Measurements from ENCODE around the gene TNFAIP6. TPM values are rescaled to one million over a fixed set of nuclear protein-coding genes. Genes with fewer than 3 reads are reported as not detected.

TNFAIP6 gene
- total RNA-seq, 1 donor from 2014 or later, result not detected

DNA sequence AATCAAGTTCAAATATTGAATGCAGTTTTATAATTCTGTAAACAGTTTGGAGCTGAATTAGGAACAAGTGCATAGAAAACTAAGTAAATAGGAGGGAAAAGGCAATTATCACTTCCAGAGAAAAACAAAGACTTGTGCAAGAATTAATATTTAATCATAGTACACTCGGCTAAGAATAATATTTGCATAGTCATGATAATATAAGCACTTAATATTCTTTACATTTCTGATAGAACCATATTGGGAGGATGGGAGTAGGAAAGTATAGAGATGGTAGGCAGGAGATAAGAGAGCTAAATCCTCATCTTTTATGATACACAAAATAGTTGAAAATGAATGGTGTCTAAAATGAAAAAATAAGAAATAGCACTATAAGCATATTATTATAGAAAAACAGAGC, 27.4 kb upstream of the TNFAIP6 start:
- Mint-ChIP-seq H3K4me3 (ENCODE audit: unreplicated experiment) (no peak overlapping the region), H3K27ac (ENCODE audit: unreplicated experiment) (no peak overlapping the region), H3K36me3 (ENCODE audit: low read depth, unreplicated experiment) (no peaks in the 10 kb centered on the region), H3K9me3 (ENCODE audit: unreplicated experiment) (no peaks in the 10 kb centered on the region), H3K27me3 (ENCODE audit: unreplicated experiment) (no peaks in the 10 kb centered on the region), H3K4me1 (ENCODE audit: unreplicated experiment) (peaks cover 10% of the 10 kb centered on the region)
- DNase-seq (ENCODE audit: low spot score), result no peak
- TF ChIP-seq, protein P1, sequence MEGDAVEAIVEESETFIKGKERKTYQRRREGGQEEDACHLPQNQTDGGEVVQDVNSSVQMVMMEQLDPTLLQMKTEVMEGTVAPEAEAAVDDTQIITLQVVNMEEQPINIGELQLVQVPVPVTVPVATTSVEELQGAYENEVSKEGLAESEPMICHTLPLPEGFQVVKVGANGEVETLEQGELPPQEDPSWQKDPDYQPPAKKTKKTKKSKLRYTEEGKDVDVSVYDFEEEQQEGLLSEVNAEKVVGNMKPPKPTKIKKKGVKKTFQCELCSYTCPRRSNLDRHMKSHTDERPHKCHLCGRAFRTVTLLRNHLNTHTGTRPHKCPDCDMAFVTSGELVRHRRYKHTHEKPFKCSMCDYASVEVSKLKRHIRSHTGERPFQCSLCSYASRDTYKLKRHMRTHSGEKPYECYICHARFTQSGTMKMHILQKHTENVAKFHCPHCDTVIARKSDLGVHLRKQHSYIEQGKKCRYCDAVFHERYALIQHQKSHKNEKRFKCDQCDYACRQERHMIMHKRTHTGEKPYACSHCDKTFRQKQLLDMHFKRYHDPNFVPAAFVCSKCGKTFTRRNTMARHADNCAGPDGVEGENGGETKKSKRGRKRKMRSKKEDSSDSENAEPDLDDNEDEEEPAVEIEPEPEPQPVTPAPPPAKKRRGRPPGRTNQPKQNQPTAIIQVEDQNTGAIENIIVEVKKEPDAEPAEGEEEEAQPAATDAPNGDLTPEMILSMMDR (IDR thresholded peaks at IDR 0.05; ENCODE audit: unreplicated experiment), result no peak

DNA sequence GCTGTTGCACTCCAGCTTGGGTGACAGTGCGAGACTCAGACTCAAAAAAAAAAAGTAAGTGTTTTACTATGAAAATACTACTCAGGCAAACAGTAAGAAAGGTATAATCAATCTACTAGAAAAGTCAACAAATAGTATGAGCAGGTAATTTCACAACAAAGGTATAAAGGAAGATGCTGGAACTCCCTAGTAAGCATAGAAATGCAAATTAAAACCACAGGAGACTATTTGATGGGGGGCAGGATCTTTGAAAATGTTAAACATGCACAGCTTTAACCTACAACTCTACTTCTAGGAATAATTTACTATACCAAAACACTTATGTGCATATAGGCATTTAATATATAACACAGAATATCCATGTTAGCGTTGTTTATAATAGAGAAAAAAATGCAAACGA, 24.3 kb upstream of the TNFAIP6 start:
- Mint-ChIP-seq H3K27me3 (ENCODE audit: unreplicated experiment) (no peaks in the 10 kb centered on the region), H3K36me3 (ENCODE audit: low read depth, unreplicated experiment) (no peaks in the 10 kb centered on the region), H3K27ac (ENCODE audit: unreplicated experiment) (no peak overlapping the region), H3K4me1 (ENCODE audit: unreplicated experiment) (peaks cover 34% of the 10 kb centered on the region), H3K9me3 (ENCODE audit: unreplicated experiment) (no peaks in the 10 kb centered on the region), H3K4me3 (ENCODE audit: unreplicated experiment) (no peak overlapping the region)
- TF ChIP-seq, protein P1 (IDR thresholded peaks at IDR 0.05; ENCODE audit: unreplicated experiment), result no peak
- DNase-seq (ENCODE audit: low spot score), result no peak

DNA sequence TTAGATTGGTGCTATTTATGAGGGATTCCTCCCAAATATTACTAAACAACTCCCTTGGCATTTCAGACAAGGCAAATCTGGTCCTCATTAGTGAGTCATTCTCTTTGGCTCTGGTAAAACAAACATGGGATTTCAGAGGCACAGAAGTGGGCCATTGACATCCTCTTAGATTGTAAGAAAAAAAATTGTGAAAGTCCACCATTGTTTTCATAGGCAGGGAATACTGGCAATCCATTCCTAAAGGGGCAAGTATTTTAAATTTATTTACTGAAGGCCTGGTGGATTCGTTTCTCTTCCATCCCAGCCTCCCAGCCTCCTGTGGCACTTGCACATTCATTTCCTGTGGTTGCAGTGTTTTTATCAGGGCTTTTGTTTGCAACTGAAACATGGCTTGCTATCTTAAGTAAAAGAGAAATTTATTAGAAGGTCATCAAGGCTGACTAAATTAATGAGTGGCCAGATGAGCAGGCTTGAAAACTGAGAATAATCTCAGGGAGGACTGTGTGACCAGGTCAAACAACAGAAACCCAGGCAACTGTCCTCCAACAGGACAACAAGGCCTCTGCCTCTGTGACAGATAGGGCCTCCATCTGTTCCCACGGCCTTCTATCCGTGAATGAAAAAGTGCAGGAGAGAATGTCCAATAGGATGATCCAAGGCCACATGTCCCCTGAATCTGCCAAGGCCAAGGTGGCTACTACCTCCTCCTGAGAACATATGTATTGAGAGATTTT, 23.1 kb upstream of the TNFAIP6 start:
- TF ChIP-seq, protein P1 (IDR thresholded peaks at IDR 0.05; ENCODE audit: unreplicated experiment), result no peak
- DNase-seq (ENCODE audit: low spot score), result no peak
- Mint-ChIP-seq H3K4me3 (ENCODE audit: unreplicated experiment) (no peak overlapping the region), H3K27ac (ENCODE audit: unreplicated experiment) (no peak overlapping the region), H3K9me3 (ENCODE audit: unreplicated experiment) (no peaks in the 10 kb centered on the region), H3K4me1 (ENCODE audit: unreplicated experiment) (peaks cover 42% of the 10 kb centered on the region), H3K27me3 (ENCODE audit: unreplicated experiment) (peaks cover 2% of the 10 kb centered on the region), H3K36me3 (ENCODE audit: low read depth, unreplicated experiment) (no peaks in the 10 kb centered on the region)

DNA sequence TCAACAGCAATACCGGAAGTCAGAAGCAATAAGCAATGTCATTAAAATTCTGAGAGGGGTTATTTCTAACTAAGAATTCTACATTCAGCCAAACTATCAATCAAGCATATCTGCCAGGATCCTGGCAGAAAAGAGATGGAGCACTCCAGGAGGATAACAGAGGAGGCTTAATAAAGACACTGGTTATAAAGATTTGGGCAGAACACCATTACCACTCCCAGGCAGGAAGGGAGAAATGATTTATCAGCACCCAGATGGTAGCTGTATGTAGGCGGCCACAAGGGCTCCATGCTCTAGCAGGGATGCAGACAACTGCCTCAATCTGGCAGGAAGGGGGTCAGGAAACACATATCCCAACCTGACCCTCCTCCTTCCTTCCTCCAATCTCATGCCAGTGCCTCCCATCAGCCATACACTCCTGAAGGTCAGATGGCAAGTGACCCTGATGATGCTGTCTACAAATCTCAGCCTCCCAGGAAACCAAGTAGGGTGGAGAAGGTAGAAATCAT, 20.5 kb upstream of the TNFAIP6 start:
- peaks cover 2% of the 10 kb centered on the region for H3K27me3 Mint-ChIP-seq (ENCODE audit: unreplicated experiment)
- no peak overlapping the region for H3K4me3 Mint-ChIP-seq (ENCODE audit: unreplicated experiment)
- TF ChIP-seq, protein P1 (IDR thresholded peaks at IDR 0.05; ENCODE audit: unreplicated experiment), result no peak
- peak overlapping the region; percentile 49 for H3K27ac Mint-ChIP-seq (ENCODE audit: unreplicated experiment)
- H3K9me3 Mint-ChIP-seq (ENCODE audit: unreplicated experiment), result no peaks in the 10 kb centered on the region
- H3K4me1 Mint-ChIP-seq (ENCODE audit: unreplicated experiment), result peaks cover 44% of the 10 kb centered on the region
- H3K36me3 Mint-ChIP-seq (ENCODE audit: low read depth, unreplicated experiment), result peaks cover 3% of the 10 kb centered on the region
- peak; percentile 14 for DNase-seq (ENCODE audit: low spot score)

DNA sequence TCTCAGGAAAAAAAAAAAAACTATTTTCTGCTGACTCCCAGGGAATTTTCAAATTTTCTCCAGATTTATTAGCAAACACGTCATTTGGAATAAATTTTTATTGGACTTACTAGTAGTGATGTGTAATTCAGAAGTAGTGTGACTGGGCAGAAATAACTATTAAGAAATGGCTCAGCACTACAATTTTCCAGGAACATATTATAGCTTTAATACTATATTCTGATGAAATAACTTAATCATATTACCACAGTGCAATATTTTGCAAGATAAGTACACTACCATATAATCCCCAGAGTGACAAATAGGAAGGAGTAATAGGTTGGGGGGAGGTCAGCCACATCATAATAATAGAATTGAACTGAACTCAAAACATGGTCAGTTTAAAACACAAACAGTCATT, 19.7 kb upstream of the TNFAIP6 start:
- Mint-ChIP-seq H3K4me1 (ENCODE audit: unreplicated experiment) (peaks cover 44% of the 10 kb centered on the region), H3K27me3 (ENCODE audit: unreplicated experiment) (peaks cover 2% of the 10 kb centered on the region), H3K27ac (ENCODE audit: unreplicated experiment) (peak overlapping the region; percentile 7), H3K36me3 (ENCODE audit: low read depth, unreplicated experiment) (peaks cover 3% of the 10 kb centered on the region), H3K4me3 (ENCODE audit: unreplicated experiment) (no peak overlapping the region), H3K9me3 (ENCODE audit: unreplicated experiment) (no peaks in the 10 kb centered on the region)
- TF ChIP-seq, protein P1 (IDR thresholded peaks at IDR 0.05; ENCODE audit: unreplicated experiment), result no peak
- no peak for DNase-seq (ENCODE audit: low spot score)
